OCI-LY1 (cell line): ENCODE results near the gene PTCD3.

ENCODE experiments used
- EZH2 ChIP-seq: fragments of 200-600 bp; sonication (generic), shearing (Covaris generic); IDR thresholded peaks from 2 replicates; pipeline ENCODE4 v1.8.0; 2017; ENCODE audit warnings: borderline replicate concordance, mixed run types, mild to moderate bottlenecking, antibody characterized with exemption, low read length, moderate library complexity, mixed read lengths
- TF ChIP-seq, protein P1 (sequence below): fragments of 200-600 bp; sonication (generic), shearing (Covaris generic); IDR thresholded peaks from 2 replicates; pipeline ENCODE4 v1.5.1; 2017; ENCODE audit warnings: mild to moderate bottlenecking, antibody characterized with exemption, low read length, moderate library complexity, mixed read lengths

DNA sequence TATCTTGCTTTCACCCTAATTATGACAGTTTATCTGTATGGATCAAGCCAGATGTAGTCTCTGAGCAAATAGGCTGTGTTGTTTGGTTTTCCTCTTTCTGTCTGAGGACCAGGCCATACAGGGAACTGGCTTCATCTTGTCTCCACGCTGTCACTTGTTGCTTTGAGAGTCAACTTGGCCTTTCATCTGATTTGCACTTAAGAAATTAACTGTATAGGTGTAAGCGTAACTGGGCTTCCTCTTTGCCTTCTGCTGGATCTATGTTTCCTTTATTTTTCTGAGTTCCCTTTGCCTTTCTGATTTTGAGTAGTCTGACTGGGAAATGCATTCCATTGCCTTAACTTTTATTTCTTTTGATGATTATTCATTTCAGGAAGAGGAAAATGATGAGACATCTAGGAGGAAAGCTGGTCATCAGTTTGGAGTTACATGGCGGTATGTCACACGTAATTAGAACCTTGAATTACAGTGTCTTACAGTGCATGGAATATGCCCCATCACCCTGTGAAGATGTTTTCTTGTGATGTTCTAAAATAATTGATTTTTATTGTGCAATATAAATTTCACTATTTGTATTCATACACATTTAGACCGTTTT is 17.4 kb downstream of the PTCD3 start:
- TF ChIP-seq, protein P1, sequence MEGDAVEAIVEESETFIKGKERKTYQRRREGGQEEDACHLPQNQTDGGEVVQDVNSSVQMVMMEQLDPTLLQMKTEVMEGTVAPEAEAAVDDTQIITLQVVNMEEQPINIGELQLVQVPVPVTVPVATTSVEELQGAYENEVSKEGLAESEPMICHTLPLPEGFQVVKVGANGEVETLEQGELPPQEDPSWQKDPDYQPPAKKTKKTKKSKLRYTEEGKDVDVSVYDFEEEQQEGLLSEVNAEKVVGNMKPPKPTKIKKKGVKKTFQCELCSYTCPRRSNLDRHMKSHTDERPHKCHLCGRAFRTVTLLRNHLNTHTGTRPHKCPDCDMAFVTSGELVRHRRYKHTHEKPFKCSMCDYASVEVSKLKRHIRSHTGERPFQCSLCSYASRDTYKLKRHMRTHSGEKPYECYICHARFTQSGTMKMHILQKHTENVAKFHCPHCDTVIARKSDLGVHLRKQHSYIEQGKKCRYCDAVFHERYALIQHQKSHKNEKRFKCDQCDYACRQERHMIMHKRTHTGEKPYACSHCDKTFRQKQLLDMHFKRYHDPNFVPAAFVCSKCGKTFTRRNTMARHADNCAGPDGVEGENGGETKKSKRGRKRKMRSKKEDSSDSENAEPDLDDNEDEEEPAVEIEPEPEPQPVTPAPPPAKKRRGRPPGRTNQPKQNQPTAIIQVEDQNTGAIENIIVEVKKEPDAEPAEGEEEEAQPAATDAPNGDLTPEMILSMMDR: no peak
- no peak for TF ChIP-seq EZH2
